ELF-1 (cell line): ENCODE measurements around the gene BCKDK.
"Not testable (repeated sequence)": the region's sequence is repeated elsewhere in the genome, so short reads cannot be mapped to it uniquely, and the experiment has no call there.

ENCODE experiments used
- DNase-seq: peaks from one replicate; pipeline ENCODE4 v3.0.0-alpha.2; 2016; ENCODE audit warnings: low read depth, low spot score

The BCKDK gene

DNA sequence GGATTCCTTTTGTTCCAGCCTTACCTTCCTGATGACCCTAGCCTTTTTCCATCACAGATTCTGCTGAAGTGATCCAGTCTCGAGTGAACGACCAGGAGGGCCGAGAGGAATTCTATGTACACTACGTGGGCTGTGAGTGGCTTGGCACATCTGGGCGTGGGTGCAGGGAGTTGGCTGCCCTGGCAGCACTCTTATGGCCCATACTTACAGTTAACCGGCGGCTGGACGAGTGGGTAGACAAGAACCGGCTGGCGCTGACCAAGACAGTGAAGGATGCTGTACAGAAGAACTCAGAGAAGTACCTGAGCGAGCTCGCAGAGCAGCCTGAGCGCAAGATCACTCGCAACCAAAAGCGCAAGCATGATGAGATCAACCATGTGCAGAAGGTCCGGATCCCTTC lies 11.9 kb downstream of the BCKDK start:
- no peak for DNase-seq

DNA sequence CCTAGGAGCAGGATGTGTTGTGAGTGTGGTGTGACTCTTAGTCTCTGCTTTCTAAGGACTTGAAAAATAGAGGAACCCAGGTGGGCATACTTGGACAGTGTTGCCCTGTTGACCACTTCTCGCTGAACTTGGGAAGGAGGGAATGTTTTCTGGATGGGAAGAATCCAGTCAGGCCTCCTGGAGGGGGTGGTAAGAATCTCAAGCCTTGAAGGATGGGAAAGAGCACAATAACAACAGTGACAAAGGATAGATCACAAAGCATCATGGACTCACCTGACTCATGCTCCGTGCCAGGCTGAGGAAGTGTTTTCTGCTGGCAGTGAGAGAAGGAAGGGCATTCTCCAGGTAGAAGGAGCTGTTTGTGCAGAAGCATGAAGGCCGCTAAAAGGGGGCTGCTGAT lies 17.7 kb downstream of the BCKDK start:
- DNase-seq = no peak

DNA sequence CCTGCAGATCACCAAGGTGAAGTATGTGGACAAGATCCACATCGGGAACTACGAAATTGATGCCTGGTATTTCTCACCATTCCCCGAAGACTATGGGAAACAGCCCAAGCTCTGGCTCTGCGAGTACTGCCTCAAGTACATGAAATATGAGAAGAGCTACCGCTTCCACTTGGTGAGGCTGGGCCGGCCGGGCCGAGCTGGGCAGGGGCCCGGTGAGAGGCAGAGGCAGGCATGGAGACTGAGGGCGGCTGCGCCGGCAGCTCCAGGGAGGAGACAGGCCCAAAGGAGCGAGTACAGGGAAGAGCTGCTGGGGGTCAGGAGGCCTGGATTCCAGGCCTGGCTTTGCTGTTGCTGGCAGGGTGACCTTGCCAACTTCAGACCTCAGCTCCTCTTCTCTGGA lies 19.0 kb downstream of the BCKDK start:
- DNase-seq = no peak

DNA sequence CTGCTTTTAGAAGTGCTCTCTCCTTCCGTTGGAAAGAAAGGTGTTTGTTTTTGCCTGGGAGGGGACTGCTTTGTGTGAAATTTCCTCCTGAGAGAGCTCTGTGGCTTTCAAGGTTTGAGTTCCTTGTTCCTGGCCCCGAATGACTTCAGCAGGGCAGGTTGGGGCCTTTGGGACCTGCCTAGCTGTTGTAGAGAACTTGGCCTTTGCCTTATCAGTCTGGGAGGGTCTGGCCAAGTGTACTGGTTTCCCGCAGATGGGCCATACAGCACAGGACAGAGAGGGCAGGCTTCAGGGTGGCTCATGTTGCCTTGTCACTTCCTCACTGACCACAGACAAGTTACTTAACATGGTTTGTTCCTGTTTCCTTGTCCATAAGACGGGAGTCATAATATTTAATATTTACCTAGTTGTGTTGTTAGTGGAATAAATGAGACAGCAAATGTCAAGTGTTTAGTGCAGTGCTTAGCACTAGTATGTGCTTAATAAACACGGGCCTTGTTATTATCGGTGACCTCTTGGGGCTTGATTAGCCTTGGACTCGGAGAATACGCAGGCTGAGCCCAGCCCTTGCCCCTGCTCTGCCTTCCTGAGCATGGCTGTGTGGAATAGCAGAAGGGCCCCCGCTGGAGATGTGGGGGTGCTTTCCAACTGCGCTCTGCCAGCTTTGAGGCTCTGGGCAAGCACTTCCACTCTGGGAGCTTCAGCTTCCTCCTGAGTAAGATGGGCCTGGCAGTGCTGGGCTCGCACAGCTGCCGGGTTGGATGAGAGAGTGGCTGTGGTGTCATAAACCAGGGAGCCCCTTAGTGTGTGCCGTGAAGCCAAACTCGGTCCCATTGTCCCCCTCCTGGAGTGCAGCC lies 20.8 kb downstream of the BCKDK start:
- DNase-seq = no peak

GRCh38 chr16:31129568-31130335 lies 21.6 kb downstream of the BCKDK start:
- no peak for DNase-seq

DNA sequence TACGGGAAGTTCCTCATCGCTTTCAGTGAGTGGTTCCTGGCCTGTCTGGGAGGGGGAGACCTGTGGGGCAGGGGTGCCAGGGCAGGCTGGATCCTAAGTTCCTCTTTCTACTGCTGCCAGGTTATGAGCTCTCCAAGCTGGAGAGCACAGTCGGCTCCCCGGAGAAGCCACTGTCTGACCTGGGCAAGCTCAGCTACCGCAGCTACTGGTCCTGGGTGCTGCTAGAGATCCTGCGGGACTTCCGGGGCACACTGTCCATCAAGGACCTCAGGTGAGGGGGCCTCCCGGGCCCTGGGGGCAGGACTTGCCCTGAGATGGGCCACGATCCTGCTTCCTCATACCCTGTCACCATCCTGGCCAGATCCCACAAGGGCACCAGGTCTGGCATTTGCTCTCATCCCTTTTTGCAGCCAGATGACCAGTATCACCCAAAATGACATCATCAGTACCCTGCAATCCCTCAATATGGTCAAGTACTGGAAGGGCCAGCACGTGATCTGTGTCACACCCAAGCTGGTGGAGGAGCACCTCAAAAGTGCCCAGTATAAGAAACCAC lies 22.2 kb downstream of the BCKDK start:
- DNase-seq = no peak

DNA sequence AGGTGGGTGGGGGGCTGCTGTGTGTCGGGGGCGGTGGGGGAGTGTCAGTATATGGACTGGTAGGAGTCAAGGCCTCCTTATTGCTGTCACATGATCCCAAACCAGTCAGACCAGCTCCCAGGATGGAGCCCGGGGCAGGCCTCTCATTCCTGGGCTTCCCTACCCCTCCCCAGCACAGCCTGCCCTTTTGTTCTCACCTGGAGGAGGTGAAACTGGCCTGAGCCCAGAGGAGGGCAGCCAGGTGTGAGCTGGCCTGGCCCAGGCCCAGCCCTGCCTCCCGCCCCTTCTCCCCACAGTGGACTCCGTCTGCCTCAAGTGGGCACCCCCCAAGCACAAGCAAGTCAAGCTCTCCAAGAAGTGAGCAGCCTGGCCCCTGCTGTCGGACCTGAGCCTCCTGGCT lies 22.7 kb downstream of the BCKDK start:
- peak; percentile 94 for DNase-seq

DNA sequence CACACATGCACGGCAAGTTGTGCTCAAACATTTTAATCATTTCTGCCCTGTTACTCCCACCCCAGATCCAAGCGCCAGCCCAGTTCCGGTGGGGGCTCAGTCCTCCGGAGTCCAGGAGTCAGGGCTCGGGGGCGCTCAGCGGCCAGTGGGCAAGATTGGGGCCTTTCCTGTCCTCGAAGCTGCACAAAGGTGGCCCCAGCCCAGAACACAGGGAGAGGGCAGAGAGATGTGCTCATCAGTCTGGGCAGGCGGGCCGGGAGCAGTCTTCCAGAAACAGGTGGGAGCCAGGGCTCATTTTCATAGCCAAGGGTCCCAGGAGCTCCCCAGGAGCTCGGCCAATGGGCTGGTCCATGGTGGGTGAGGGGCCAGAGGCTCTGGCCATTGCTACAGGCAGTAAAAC lies 23.2 kb downstream of the BCKDK start:
- DNase-seq = no peak

DNA sequence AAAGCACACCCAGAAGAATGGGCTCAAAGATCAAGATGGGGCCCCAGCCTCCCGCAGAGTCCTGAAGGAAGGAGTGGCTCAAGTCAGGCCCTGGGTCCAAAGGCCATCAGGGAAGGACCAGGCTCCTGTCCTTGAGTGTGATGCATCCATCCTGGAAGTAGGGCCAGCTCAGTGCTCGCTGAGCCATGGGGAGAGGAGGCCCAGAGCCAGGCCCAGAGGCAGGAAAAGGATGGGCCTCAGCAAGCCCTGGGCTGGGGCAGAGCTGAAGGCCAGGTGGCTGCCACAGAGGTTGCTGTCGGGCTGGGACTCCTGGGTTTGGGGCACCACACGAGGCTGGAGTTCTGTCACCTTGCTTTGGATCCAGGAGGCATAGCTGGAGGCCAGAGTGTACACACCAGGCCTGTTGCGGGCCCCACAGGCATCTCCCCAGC lies 23.7 kb downstream of the BCKDK start:
- DNase-seq = no peak

DNA sequence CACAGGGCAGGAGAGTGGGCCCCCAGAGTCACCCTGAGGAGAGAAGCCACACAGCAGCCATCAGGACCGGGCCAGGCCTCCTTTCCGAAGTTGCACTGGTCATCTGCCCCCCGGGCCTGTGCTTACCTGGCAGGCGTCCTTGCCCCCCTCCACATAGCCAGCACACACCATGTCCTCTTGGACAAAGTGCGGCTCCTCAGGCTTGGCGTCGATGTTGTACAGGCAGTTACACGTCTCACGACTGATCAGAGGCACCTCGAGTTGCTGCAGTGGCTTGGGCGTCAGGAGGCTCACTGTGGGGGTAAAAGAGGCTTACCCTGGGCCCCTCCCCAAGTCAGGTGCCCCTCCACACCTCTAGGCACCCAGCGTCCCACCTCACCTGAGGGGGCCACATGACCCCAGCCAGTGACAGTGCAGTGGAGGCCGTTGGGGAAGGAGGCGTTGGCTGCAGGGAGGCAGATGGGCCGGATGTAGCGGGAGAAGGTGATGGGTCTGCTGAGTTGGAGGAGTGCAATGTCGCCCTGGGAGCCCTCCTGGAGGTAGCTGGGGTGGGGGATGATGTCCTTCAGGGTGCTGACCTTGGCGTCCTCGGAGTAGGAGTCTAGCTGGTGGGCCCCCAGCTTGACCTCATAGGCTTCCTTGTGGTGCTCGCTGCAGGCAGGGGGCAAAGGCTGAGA lies 24.3 kb downstream of the BCKDK start:
- DNase-seq = no peak

GRCh38 chr16:31133046-31133501 lies 24.9 kb downstream of the BCKDK start:
- DNase-seq = no peak

DNA sequence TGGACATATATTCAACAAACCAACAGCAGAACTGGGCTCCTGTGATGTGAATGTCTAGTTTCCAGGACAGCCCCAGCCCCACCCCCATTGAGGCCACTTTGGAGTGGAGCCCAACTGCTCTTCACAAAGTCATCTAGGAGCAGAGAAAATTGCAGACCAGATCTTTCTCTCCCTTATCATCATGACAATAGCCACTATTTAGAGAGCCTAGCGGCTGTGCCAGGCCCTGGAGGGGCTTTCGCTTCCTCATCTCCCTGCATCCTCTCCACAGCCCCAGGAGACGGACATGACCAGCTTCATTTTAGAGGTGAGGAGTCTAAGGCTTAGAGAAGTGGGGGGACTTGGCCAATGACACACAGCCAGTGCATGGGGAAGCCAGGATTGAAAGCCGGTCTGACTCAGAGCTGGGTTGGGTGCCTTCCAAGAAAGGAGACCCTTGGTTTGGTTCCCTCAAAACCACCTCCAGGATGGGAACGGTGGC lies 25.9 kb downstream of the BCKDK start:
- DNase-seq = peak; percentile 82

- DNase-seq = peak; percentile 85
Measured at GRCh38 chr16:31134625-31135534, 26.7 kb downstream of the BCKDK start.

DNA sequence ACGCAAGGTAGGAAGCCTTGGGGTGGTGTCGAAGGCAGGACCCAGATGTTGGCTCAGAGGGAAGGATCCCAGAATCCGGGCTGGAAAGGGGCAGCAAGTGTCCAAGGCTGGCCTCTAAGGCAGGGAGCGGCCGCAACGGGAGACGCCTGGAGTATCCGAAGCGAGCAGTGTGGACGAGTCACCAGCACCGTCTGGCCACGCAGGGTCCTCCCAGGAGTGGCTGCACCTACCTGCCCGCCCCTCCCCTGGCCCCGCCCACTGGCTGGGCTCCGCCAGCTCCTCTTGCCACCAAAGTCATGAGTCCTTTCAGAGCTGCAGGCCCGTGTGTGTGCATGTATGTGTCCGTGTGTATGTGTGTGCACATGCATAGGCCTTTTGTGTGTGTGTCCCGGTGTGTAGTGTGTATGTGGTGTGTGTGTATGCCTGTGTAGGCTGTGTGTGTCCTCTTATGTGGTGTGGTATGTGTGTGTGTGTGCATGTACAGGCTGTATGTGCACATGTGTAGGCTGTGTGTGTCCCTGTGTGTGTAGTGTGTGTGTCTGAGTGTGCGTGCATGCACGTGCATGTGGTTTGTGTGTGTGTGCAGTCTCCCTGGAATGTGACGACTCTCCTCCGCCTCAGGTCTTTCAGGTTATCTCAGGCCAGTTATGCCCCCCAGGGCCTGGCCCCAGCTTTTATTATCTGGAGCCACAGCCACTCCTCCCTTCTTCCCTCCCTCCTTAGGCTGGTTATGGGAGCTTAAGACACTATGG lies 27.5 kb downstream of the BCKDK start, which contains the start of gene PRSS8:
Gene PRSS8 (minus strand): TSS at position 193 of the 752 bp plus-strand sequence. CDS start 229 bp downstream, outside the sequence.
- DNase-seq = peak; percentile 75

DNA sequence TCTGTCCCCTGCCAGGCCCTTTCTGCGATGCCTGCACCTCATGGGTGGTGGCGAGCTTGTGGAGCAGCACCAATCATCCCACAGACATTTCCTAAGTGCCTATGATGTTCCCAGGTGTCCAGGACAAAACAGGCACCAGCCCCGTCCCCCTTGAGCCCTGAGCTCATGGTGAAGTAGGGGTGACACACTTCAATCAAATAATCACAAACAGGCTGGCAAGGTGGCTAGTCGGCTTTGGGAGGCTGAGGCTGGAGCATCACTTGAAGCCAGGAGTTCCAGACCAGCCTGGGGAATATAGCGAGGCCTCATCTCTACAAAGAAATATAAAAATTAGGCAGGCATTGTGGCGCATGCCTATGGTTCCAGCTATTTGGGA lies 28.1 kb downstream of the BCKDK start:
- DNase-seq = no peak

GRCh38 chr16:31136822-31137499 lies 28.8 kb downstream of the BCKDK start:
- not testable (repeated sequence) for DNase-seq

DNA sequence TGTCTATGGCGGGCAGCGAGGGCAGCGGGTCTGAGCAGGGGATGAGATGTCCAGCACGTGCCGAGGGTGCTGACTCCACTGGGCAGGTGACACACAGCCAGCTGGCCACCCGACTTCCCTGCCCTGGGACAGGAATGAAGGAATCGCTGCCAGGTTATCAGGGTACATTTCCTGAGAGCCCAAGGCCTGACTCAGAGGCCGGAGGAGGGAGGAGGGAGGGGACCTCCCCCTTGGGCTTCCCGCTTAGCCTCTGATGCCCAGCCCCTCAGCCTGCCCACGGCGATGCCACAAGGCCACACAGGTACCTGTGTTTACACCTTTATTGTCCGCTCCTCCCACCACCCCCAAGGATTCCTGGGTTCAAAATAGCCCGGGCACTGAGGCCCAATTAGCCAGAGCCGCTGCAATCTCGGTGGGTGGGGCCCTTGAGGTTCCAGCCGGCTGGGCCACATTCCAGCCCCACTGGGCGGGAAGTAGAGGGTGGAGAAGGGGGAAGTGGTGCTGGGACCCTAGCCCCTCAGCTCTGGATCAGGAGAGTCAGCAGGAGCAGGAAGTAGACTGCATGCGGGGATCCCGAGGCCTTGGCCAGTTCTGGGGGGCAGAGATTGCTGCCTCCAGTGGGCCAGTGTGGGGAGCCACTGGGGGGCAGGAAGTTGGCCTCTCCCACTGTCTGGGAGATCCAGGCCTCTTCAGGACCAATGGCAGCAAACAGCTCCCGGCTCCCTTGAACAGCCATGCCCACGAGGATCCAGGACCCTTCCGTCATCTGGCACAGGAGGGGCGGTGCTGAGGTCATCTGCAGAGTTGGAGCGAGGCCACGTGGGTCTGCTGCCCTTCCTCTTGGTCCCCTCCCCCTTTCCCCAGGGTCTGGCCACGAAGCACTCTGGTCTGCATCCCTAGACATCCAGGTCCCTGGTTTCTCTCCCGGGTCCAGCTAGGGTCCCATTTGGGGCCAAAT lies 30.7 kb downstream of the BCKDK start:
- DNase-seq = peak; percentile 90

DNA sequence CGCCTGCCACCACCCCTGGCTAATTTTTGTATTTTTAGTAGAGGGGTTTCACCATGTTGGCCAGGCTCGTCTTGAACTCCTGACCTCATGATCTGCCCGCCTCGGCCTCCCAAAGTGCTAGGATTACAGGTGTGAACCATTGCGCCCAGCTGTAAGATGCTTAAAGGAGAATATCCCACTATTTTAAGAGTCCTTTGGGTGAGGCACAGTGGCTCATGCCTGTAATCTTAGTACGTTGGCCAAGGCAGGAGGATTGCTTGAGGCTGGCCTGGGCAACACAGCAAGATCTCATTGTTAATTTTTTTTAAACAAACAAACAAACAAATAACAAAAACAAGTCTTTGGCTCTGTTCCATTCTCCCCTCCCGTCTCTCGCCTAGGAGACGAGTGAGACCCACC lies 32.9 kb downstream of the BCKDK start:
- DNase-seq = not testable (repeated sequence)
